ENCODE data around the gene ZBTB37.

- TF ChIP-seq CTCF (IDR thresholded peaks at IDR 0.05) (no peak), POLR2A (IDR thresholded peaks at IDR 0.05) (no peak), EP300 (IDR thresholded peaks at IDR 0.05) (no peak)
Observed at GRCh38 chr1:173900427-173900826, 32.2 kb downstream of the ZBTB37 start.
